Inflammatory macrophage treated with lipopolysaccharide for 4 hours (primary cell): ENCODE data around the gene ZNF683.

Experiments used
- DNase-seq: peaks from one replicate; pipeline ENCODE4 v3.0.0-alpha.2; 2020

Gene ZNF683

GRCh38 chr1:26357121-26357602 lies 15.4 kb downstream of the ZNF683 start:
- no peak for DNase-seq

- DNase-seq: no peak
Measured at GRCh38 chr1:26356106-26356505, 16.4 kb downstream of the ZNF683 start.

GRCh38 chr1:26354972-26355371 lies 17.6 kb downstream of the ZNF683 start:
- DNase-seq: no peak

- DNase-seq: no peak
Measured at GRCh38 chr1:26353976-26354820, 18.4 kb downstream of the ZNF683 start, which contains the start of gene CRYBG2. Gene CRYBG2 (minus strand): TSS chr1:26354130. CDS start chr1:26346657, 7,473 bp downstream.

GRCh38 chr1:26353210-26353859 lies 19.2 kb downstream of the ZNF683 start:
- no peak for DNase-seq

GRCh38 chr1:26352338-26352679 lies 20.2 kb downstream of the ZNF683 start:
- DNase-seq: no peak

- DNase-seq: no peak
Measured at GRCh38 chr1:26351590-26352337, 20.8 kb downstream of the ZNF683 start.

- no peak for DNase-seq
Measured at GRCh38 chr1:26350701-26351589, 21.6 kb downstream of the ZNF683 start.

GRCh38 chr1:26350343-26350700 lies 22.2 kb downstream of the ZNF683 start:
- DNase-seq: no peak

GRCh38 chr1:26349877-26350244 lies 22.7 kb downstream of the ZNF683 start:
- no peak for DNase-seq

GRCh38 chr1:26349188-26349876 lies 23.2 kb downstream of the ZNF683 start:
- DNase-seq: no peak

GRCh38 chr1:26346274-26347033 lies 26.1 kb downstream of the ZNF683 start:
- no peak for DNase-seq

- DNase-seq: no peak
Measured at GRCh38 chr1:26345718-26346117, 26.8 kb downstream of the ZNF683 start.

GRCh38 chr1:26344147-26344920 lies 28.2 kb downstream of the ZNF683 start:
- no peak for DNase-seq

- DNase-seq: no peak
Measured at GRCh38 chr1:26340047-26340481, 32.5 kb downstream of the ZNF683 start.

GRCh38 chr1:26338670-26339069 lies 33.9 kb downstream of the ZNF683 start:
- DNase-seq: no peak

- DNase-seq: no peak
Measured at GRCh38 chr1:26337625-26338024, 34.9 kb downstream of the ZNF683 start.

- no peak for DNase-seq
Measured at GRCh38 chr1:26337206-26337535, 35.4 kb downstream of the ZNF683 start.

- DNase-seq: no peak
Measured at GRCh38 chr1:26336477-26337205, 35.9 kb downstream of the ZNF683 start.
